DOHH2 (cell line): ENCODE results near the gene CNTN5.

Source experiments
- H3F3A ChIP-seq: fragments of 200-600 bp; sonication (generic), shearing (Covaris generic); 2 replicates; pipeline ENCODE4 v1.6.0; 2016; ENCODE audit warnings: antibody characterized with exemption, mild to moderate bottlenecking; ENCODE audit not compliant: control insufficient read depth, insufficient read depth
- H3K27ac ChIP-seq: fragments of 200-600 bp; sonication (generic); 2 replicates; pipeline ENCODE4 v1.5.1; 2014; ENCODE audit warnings: low read depth, mild to moderate bottlenecking, low read length, moderate library complexity
- H3K27me3 ChIP-seq: fragments of 200-600 bp; sonication (generic); 2 replicates; pipeline ENCODE4 v1.6.1; 2014; ENCODE audit warnings: mild to moderate bottlenecking, low read length, mixed read lengths; ENCODE audit not compliant: control insufficient read depth
- H3K36me3 ChIP-seq: fragments of 200-600 bp; sonication (generic); 2 replicates; pipeline ENCODE4 v1.6.1; 2014; ENCODE audit warnings: mild to moderate bottlenecking, low read length, moderate library complexity, mixed read lengths; ENCODE audit not compliant: control insufficient read depth
- H3K4me1 ChIP-seq: fragments of 200-600 bp; sonication (generic); 2 replicates; pipeline ENCODE4 v1.6.1; 2014; ENCODE audit warnings: mild to moderate bottlenecking, low read length, mixed read lengths; ENCODE audit not compliant: control insufficient read depth
- H3K4me2 ChIP-seq: fragments of 200-600 bp; sonication (generic); 2 replicates; pipeline ENCODE4 v1.6.0; 2014; ENCODE audit warnings: mild to moderate bottlenecking, low read length, moderate library complexity
- H3K4me3 ChIP-seq: fragments of 200-600 bp; sonication (generic); 2 replicates; pipeline ENCODE4 v1.5.1; 2014; ENCODE audit warnings: mild to moderate bottlenecking, low read length, mixed read lengths
- H3K79me2 ChIP-seq: fragments of 200-600 bp; sonication (generic); 2 replicates; pipeline ENCODE4 v1.6.1; 2014; ENCODE audit warnings: mild to moderate bottlenecking, low read length, mixed read lengths; ENCODE audit not compliant: control insufficient read depth
- H3K9me2 ChIP-seq: fragments of 200-600 bp; sonication (generic); replicated peaks from 2 replicates; pipeline ENCODE4 v1.6.1; 2014; ENCODE audit warnings: mild to moderate bottlenecking, low read length, mixed read lengths; ENCODE audit not compliant: control insufficient read depth
- H3K9me3 ChIP-seq: fragments of 200-600 bp; sonication (generic); 2 replicates; pipeline ENCODE4 v1.6.1; 2014; ENCODE audit warnings: antibody characterized with exemption, low read length, mixed read lengths; ENCODE audit not compliant: control insufficient read depth, insufficient read depth
- H4K20me1 ChIP-seq: fragments of 200-600 bp; sonication (generic); 2 replicates; pipeline ENCODE4 v1.6.0; 2014; ENCODE audit warnings: low read depth, mild to moderate bottlenecking, antibody characterized with exemption, low read length, moderate library complexity; ENCODE audit not compliant: control insufficient read depth, insufficient read depth
- CTCF ChIP-seq: fragments of 200-600 bp; sonication (generic); IDR thresholded peaks from one replicate; pipeline ENCODE4 v1.5.1; 2014; ENCODE audit warnings: antibody characterized with exemption, mild to moderate bottlenecking, low read depth, low read length; ENCODE audit not compliant: poor library complexity, severe bottlenecking
- EZH2phosphoT487 ChIP-seq: fragments of 200-600 bp; sonication (generic); IDR thresholded peaks from 2 replicates; pipeline ENCODE4 v1.6.1; 2017; ENCODE audit warnings: borderline replicate concordance, mild to moderate bottlenecking, antibody characterized with exemption, low read length, moderate library complexity, mixed read lengths

Gene CNTN5

GRCh38 chr11:99548264-99548663, 527.5 kb downstream of the CNTN5 start:
- H3K4me2 ChIP-seq, result no peak overlapping the region

GRCh38 chr11:99554232-99554903, 533.6 kb downstream of the CNTN5 start:
- Histone ChIP-seq H3K4me1 (no peaks in the 10 kb centered on the region), H3K36me3 (no peaks in the 10 kb centered on the region), H3K79me2 (no peaks in the 10 kb centered on the region), H3K9me3 (no peaks in the 10 kb centered on the region), H3K27me3 (no peaks in the 10 kb centered on the region), H4K20me1 (no peaks in the 10 kb centered on the region), H3K27ac (no peak overlapping the region), H3K9me2 (no peaks in the 10 kb centered on the region), H3K4me3 (no peak overlapping the region), H3K4me2 (no peak overlapping the region), H3F3A (no peaks in the 10 kb centered on the region)
- TF ChIP-seq EZH2phosphoT487 (no peak), CTCF (no peak)

More at GRCh38 chr11:99548264-99548663, 527.5 kb downstream of the CNTN5 start:
- no peak overlapping the region for H3K4me3 ChIP-seq
- no peaks in the 10 kb centered on the region for H3K27me3 ChIP-seq
- H3K9me3 ChIP-seq, result no peaks in the 10 kb centered on the region
- no peaks in the 10 kb centered on the region for H3K9me2 ChIP-seq
- no peaks in the 10 kb centered on the region for H3F3A ChIP-seq
- H3K4me1 ChIP-seq, result no peaks in the 10 kb centered on the region
- no peaks in the 10 kb centered on the region for H4K20me1 ChIP-seq
- no peak for TF ChIP-seq EZH2phosphoT487
- TF ChIP-seq CTCF, result no peak
- no peaks in the 10 kb centered on the region for H3K79me2 ChIP-seq
- no peak overlapping the region for H3K27ac ChIP-seq
- H3K36me3 ChIP-seq, result no peaks in the 10 kb centered on the region

- Histone ChIP-seq H4K20me1 (no peaks in the 10 kb centered on the region), H3K27ac (no peak overlapping the region)
These were observed 534.7 kb downstream of the CNTN5 start for GRCh38 chr11:99555486-99555885.

More at GRCh38 chr11:99555486-99555885, 534.7 kb downstream of the CNTN5 start:
- no peaks in the 10 kb centered on the region for H3K79me2 ChIP-seq
- H3K36me3 ChIP-seq, result no peaks in the 10 kb centered on the region
- H3K4me1 ChIP-seq, result no peaks in the 10 kb centered on the region
- H3K9me2 ChIP-seq, result no peaks in the 10 kb centered on the region
- H3K4me2 ChIP-seq, result no peak overlapping the region
- TF ChIP-seq EZH2phosphoT487 (no peak), CTCF (no peak)
- no peaks in the 10 kb centered on the region for H3K27me3 ChIP-seq
- no peaks in the 10 kb centered on the region for H3K9me3 ChIP-seq
- no peak overlapping the region for H3K4me3 ChIP-seq
- no peaks in the 10 kb centered on the region for H3F3A ChIP-seq
